Astrocyte (in vitro differentiated cells and primary cell): ENCODE results near the gene UNC79. TPM values are rescaled to one million over a fixed set of nuclear protein-coding genes. Genes with fewer than 3 reads are reported as not detected.
"Not testable (repeated sequence)": the region's sequence is repeated elsewhere in the genome, so short reads cannot be mapped to it uniquely, and the experiment has no call there.

ENCODE experiments used
- DNase-seq: peaks from one replicate; pipeline ENCODE4 v3.0.0-alpha.2; 2010; ENCODE audit warnings: low read depth
- FAIRE-seq: peaks from 2 replicates; lab custom pipeline; 2011; peaks lifted over from hg19 to GRCh38; lab: Jason Lieb, UNC
- H2AFZ ChIP-seq: 2 replicates; pipeline ENCODE4 v1.6.0; 2012; ENCODE audit warnings: low read depth, low read length, inconsistent platforms
- H3K27ac ChIP-seq: 2 replicates; pipeline ENCODE4 v1.5.1; 2011; ENCODE audit warnings: low read depth, low read length, inconsistent platforms
- H3K27me3 ChIP-seq: 2 replicates; pipeline ENCODE4 v1.6.0; 2011; ENCODE audit warnings: low read length, inconsistent platforms; ENCODE audit not compliant: insufficient read depth
- H3K36me3 ChIP-seq: 2 replicates; pipeline ENCODE4 v1.5.1; 2011; ENCODE audit warnings: low read length, inconsistent platforms; ENCODE audit not compliant: insufficient read depth
- H3K4me1 ChIP-seq: 2 replicates; pipeline ENCODE4 v1.5.1; 2011; ENCODE audit warnings: low read length, inconsistent platforms; ENCODE audit not compliant: insufficient read depth
- H3K4me2 ChIP-seq: 2 replicates; pipeline ENCODE4 v1.6.0; 2012; ENCODE audit warnings: low read length, inconsistent platforms
- H3K4me3 ChIP-seq: 2 replicates; pipeline ENCODE4 v1.5.1; 2011; ENCODE audit warnings: low read depth, mild to moderate bottlenecking, low read length, inconsistent platforms; ENCODE audit not compliant: insufficient read depth
- H3K79me2 ChIP-seq: 2 replicates; pipeline ENCODE4 v1.6.0; 2012; ENCODE audit warnings: mild to moderate bottlenecking, low read length, inconsistent platforms; ENCODE audit not compliant: insufficient read depth
- H3K9ac ChIP-seq: 2 replicates; pipeline ENCODE4 v1.6.0; 2012; ENCODE audit warnings: mild to moderate bottlenecking, low read length, inconsistent platforms
- H3K9me3 ChIP-seq: 2 replicates; pipeline ENCODE4 v1.5.1; 2012; ENCODE audit warnings: low read depth, mild to moderate bottlenecking, low read length, inconsistent platforms; ENCODE audit not compliant: insufficient read depth
- H4K20me1 ChIP-seq: 2 replicates; pipeline ENCODE4 v1.6.0; 2012; ENCODE audit warnings: low read length, inconsistent platforms; ENCODE audit not compliant: insufficient read depth
- H3K27ac Mint-ChIP-seq: one replicate; pipeline ENCODE4 v1.8.0; 2021; ENCODE audit warnings: mild to moderate bottlenecking, mixed read lengths; ENCODE audit not compliant: unreplicated experiment
- H3K27me3 Mint-ChIP-seq: one replicate; pipeline ENCODE4 v1.8.0; 2021; ENCODE audit warnings: low read depth, mixed read lengths; ENCODE audit not compliant: unreplicated experiment
- H3K36me3 Mint-ChIP-seq: one replicate; pipeline ENCODE4 v1.8.0; 2021; ENCODE audit warnings: low read depth, mixed read lengths; ENCODE audit not compliant: unreplicated experiment
- H3K4me1 Mint-ChIP-seq: one replicate; pipeline ENCODE4 v1.8.0; 2021; ENCODE audit warnings: low read depth, mixed read lengths; ENCODE audit not compliant: unreplicated experiment
- H3K4me3 Mint-ChIP-seq: one replicate; pipeline ENCODE4 v1.8.0; 2021; ENCODE audit warnings: mild to moderate bottlenecking, moderate library complexity, mixed read lengths; ENCODE audit not compliant: unreplicated experiment
- H3K9me3 Mint-ChIP-seq: one replicate; pipeline ENCODE4 v1.8.0; 2021; ENCODE audit warnings: mild to moderate bottlenecking, mixed read lengths; ENCODE audit not compliant: unreplicated experiment
- EZH2 ChIP-seq: IDR thresholded peaks from 2 replicates; pipeline ENCODE4 v1.6.1; 2012; ENCODE audit warnings: mild to moderate bottlenecking, low read length, inconsistent platforms; ENCODE audit not compliant: insufficient read depth
- total RNA-seq: library from RNA; stranded (reverse); gene quantifications from 2 replicates; pipeline ENCODE4 v1.2.1, GENCODE V29; 2021
- TF ChIP-seq, protein P1 (sequence below): IDR thresholded peaks from 2 replicates; pipeline ENCODE4 v1.5.1; 2011; ENCODE audit warnings: low read depth, mild to moderate bottlenecking, inconsistent platforms, low read length, moderate library complexity; ENCODE audit not compliant: insufficient read depth

The UNC79 gene
- total RNA-seq, 1 donor from 2014 or later = 0.66 TPM

DNA sequence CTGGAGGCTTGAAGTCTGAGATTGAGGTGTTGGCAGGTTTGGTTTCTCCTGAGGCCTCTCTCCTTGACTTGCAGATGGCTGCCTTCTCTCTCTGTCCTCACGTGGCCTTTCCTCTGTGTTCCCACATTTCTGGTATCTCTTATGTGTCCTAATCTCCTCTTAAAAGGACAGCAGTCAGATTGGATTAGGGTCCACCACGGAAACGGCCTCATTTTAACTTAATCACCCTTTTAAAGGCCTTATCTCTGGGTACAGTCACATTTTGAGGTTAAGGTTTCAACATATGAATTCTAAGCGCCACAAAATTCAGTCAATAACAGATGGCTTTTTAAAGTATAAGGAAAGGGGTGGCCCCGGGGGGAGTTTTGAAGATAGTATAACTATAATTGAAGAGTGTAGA, 33.5 kb downstream of the UNC79 start:
- DNase-seq (no peak), FAIRE-seq (no peak)
- Histone ChIP-seq H3K4me1 (no peaks in the 10 kb centered on the region), H3K36me3 (no peaks in the 10 kb centered on the region), H3K27ac (no peak overlapping the region), H3K27me3 (no peaks in the 10 kb centered on the region), H4K20me1 (no peaks in the 10 kb centered on the region), H3K4me3 (no peak overlapping the region), H2AFZ (no peak overlapping the region), H3K79me2 (no peaks in the 10 kb centered on the region), H3K4me2 (no peak overlapping the region), H3K9me3 (no peaks in the 10 kb centered on the region), H3K9ac (no peak overlapping the region)
- no peaks in the 10 kb centered on the region for H3K4me1 Mint-ChIP-seq
- TF ChIP-seq, protein P1, sequence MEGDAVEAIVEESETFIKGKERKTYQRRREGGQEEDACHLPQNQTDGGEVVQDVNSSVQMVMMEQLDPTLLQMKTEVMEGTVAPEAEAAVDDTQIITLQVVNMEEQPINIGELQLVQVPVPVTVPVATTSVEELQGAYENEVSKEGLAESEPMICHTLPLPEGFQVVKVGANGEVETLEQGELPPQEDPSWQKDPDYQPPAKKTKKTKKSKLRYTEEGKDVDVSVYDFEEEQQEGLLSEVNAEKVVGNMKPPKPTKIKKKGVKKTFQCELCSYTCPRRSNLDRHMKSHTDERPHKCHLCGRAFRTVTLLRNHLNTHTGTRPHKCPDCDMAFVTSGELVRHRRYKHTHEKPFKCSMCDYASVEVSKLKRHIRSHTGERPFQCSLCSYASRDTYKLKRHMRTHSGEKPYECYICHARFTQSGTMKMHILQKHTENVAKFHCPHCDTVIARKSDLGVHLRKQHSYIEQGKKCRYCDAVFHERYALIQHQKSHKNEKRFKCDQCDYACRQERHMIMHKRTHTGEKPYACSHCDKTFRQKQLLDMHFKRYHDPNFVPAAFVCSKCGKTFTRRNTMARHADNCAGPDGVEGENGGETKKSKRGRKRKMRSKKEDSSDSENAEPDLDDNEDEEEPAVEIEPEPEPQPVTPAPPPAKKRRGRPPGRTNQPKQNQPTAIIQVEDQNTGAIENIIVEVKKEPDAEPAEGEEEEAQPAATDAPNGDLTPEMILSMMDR = no peak
- TF ChIP-seq EZH2 = no peak
- no peaks in the 10 kb centered on the region for H3K36me3 Mint-ChIP-seq
- no peaks in the 10 kb centered on the region for H3K9me3 Mint-ChIP-seq
- no peaks in the 10 kb centered on the region for H3K27me3 Mint-ChIP-seq
- no peak overlapping the region for H3K27ac Mint-ChIP-seq
- no peak overlapping the region for H3K4me3 Mint-ChIP-seq

DNA sequence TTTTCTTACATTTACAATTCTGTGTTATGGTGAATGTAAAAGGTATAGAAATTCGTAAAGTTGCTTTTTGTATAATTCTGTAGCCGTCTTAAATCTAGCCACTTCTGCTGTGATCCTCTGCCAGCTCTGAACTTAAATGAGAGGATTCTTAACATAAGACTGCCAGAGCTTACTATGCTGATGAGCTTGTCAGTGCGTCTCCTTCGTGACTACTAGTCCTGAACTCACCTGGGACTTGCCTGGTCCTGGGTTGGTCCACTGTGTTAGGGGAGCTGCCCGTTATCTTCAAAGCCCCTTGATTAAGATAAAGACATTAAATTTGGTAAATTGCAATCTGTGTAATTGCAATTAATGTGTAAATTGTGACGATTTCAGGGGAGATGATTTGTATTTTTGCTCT, 44.7 kb downstream of the UNC79 start:
- Histone ChIP-seq H2AFZ (no peak overlapping the region), H3K9me3 (no peaks in the 10 kb centered on the region), H3K9ac (no peak overlapping the region), H3K4me2 (no peak overlapping the region), H3K27me3 (no peaks in the 10 kb centered on the region), H3K79me2 (no peaks in the 10 kb centered on the region), H3K4me3 (no peak overlapping the region), H3K4me1 (no peaks in the 10 kb centered on the region), H4K20me1 (no peaks in the 10 kb centered on the region), H3K36me3 (no peaks in the 10 kb centered on the region), H3K27ac (no peak overlapping the region)
- Mint-ChIP-seq H3K27ac (no peak overlapping the region), H3K4me3 (no peak overlapping the region), H3K4me1 (no peaks in the 10 kb centered on the region), H3K36me3 (no peaks in the 10 kb centered on the region), H3K27me3 (no peaks in the 10 kb centered on the region), H3K9me3 (no peaks in the 10 kb centered on the region)
- no peak for FAIRE-seq
- TF ChIP-seq, protein P1 = no peak
- TF ChIP-seq EZH2 = no peak
- DNase-seq = no peak

DNA sequence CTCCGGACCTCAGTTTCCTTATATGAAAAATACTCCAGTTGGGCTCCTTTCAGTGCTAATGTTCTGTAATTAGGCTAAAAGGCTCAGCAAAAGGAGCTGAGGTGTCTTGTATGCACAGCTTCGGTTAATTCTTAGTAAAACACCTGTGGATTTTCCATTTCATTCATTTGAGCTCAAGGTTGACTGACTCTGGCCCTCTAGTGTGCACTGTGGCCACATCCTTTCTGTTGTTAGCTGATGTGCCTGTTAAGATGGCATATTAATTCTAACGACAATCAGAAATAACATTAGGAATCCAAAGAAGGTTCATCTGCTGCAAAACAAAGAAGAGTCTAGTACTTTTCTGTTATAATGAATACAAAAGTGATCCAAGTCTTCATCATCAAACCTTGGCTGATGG, 45.6 kb downstream of the UNC79 start:
- Mint-ChIP-seq H3K4me1 (no peaks in the 10 kb centered on the region), H3K27me3 (no peaks in the 10 kb centered on the region), H3K27ac (no peak overlapping the region), H3K4me3 (no peak overlapping the region), H3K9me3 (no peaks in the 10 kb centered on the region), H3K36me3 (no peaks in the 10 kb centered on the region)
- no peak for DNase-seq
- Histone ChIP-seq H3K36me3 (no peaks in the 10 kb centered on the region), H3K4me1 (no peaks in the 10 kb centered on the region), H3K9ac (no peak overlapping the region), H3K27ac (no peak overlapping the region), H3K9me3 (no peaks in the 10 kb centered on the region), H3K4me2 (no peak overlapping the region), H4K20me1 (no peaks in the 10 kb centered on the region), H3K27me3 (no peaks in the 10 kb centered on the region), H2AFZ (no peak overlapping the region), H3K4me3 (no peak overlapping the region), H3K79me2 (no peaks in the 10 kb centered on the region)
- no peak for FAIRE-seq
- TF ChIP-seq, protein P1 = no peak
- TF ChIP-seq EZH2 = no peak

DNA sequence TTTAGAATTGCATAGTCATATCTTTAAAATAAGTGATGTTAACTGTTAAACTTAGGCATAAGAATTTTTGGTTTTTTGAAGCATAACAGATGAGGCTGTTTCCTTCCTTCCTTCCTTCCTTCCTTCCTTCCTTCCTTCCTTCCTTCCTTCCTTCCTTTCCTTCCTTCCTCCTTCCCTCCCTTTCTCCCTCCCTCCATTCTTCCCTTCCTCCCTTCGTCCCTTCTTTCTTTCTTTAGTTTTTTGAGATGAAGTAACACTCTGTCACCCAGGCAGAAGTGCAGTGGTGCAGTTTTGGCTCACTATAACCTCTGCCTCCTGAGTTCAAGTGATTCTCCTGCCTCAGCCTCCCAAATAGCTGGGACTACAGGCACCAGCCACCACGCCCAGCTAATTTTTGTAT, 48.3 kb downstream of the UNC79 start:
- not testable (repeated sequence) for H3K27me3 ChIP-seq, H3K36me3 Mint-ChIP-seq, H3K27ac Mint-ChIP-seq, H3K4me1 ChIP-seq, H3K4me3 Mint-ChIP-seq, H2AFZ ChIP-seq, H3K27ac ChIP-seq, H3K4me3 ChIP-seq, H3K9ac ChIP-seq, DNase-seq, H3K36me3 ChIP-seq, H3K4me1 Mint-ChIP-seq, H4K20me1 ChIP-seq, H3K9me3 ChIP-seq, H3K4me2 ChIP-seq, H3K79me2 ChIP-seq, FAIRE-seq, H3K27me3 Mint-ChIP-seq, H3K9me3 Mint-ChIP-seq
